OCI-M1 (cell line): ENCODE results near the gene SDHB.

Source experiments
- DNase-seq: peaks from one replicate; lab custom pipeline; 2025; lab: John Stamatoyannopoulos, UW

The SDHB gene

DNA sequence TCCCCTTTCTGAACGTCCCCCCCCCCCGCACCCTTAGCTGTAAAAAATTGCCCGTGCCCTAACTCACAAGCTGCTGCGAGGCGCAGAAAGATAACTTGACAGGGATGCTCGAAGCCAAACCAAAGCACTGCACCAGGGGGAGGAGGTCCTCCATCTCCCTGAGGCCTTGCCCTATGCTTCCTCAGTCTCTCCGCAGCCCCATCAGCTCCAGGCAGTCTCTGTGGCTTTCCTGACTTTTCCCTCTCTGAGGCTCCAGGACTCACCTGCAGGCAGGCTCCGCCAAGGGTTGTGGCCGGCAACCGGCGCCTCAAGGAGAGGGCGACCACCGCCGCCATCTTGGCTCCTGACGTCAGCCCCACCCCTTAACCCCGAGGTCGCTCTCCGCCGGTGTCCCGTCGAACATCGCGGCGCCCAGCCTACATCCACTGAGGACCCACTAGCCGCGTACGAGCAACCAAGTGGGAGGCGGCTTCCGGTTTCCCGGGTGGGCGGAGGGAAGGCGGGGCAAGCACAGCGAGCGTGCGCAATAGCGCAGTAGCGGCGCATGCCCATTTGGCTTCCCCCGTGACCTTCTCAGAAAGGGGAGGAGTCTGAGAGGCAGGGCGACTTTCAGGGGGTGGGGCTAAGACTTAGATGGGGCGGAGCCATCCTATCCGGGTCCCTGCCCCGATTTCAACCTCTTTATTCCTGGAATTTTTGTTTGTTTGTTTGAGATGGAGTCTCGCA is at the start of gene SDHB:
Gene SDHB (minus strand): TSS at position 348 of the 726 bp plus-strand sequence. CDS start 13 bp downstream, at position 335.
- DNase-seq = peak; percentile 99

DNA sequence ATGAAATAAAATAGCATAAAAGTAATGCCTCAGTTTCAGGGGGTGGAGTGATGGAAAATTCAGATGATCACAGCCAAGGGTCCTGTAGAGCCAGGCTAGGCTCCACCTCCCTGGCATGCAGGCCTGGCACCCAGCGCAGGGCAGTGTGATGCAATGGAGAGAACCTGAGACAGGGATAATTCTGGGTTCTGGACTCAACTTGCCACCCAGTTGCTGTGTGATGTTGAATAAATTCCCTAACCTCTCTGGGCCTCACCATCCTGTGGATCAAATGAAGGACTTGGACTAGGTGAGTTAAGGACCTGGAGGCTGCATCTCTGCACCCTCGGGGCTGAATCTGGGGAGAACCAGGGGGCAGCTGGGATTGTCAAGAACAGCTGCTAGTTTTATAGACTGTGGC is 48.4 kb upstream of the SDHB start:
- DNase-seq = no peak

DNA sequence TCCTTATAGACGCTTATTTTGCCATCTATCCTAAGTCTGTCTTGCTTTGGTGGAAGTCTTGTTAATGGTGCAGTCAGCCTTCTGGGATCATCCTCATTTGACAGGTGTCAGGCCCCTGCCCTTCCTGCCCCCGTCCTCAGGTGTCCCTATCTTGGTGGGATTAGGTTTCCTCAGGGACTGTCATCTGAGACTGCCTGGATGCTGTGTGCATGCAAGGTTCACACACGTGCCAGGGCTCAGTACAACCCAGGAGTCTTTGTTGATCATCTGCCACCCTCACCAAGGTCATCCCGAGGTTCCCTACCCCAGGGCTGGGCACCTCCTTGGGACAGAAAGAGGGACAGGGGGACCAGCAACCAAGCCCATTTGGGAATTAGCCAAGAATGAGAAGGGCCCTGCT is 47.4 kb upstream of the SDHB start:
- DNase-seq = no peak

DNA sequence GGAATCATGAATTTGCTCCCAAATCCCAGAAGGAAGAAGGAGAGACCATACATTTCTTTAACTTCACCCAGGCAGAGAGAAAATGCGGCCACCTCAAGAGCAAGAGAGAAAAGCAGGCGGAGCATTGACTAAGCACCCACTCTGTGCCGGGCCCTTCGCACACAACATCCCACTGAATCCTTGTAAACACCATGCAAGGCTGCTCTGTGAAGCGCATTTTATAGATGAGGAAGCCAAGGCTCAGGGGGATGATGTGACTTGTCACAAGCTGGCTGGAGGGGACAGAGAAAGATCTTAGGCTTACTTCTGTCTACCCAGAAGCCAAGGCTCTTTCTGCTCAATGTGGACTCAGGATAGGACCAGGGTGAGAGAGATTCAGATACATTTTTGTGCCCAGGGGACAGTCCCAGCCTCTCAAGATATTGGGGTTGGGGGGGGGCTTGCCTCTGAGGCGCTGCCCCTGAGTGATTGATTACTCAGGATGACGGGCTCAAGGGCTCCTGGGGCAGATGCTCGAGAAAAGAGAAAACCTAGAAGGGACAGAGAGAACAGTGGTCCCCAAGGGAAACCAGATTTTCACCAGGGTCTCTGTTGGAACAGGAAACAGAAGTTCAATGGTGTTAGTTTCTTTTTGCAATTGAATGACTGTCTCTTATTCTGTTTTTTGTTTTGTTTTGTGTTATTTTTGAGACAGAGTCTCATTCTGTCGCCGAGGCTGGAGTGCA is 45.9 kb upstream of the SDHB start:
- DNase-seq = no peak

DNA sequence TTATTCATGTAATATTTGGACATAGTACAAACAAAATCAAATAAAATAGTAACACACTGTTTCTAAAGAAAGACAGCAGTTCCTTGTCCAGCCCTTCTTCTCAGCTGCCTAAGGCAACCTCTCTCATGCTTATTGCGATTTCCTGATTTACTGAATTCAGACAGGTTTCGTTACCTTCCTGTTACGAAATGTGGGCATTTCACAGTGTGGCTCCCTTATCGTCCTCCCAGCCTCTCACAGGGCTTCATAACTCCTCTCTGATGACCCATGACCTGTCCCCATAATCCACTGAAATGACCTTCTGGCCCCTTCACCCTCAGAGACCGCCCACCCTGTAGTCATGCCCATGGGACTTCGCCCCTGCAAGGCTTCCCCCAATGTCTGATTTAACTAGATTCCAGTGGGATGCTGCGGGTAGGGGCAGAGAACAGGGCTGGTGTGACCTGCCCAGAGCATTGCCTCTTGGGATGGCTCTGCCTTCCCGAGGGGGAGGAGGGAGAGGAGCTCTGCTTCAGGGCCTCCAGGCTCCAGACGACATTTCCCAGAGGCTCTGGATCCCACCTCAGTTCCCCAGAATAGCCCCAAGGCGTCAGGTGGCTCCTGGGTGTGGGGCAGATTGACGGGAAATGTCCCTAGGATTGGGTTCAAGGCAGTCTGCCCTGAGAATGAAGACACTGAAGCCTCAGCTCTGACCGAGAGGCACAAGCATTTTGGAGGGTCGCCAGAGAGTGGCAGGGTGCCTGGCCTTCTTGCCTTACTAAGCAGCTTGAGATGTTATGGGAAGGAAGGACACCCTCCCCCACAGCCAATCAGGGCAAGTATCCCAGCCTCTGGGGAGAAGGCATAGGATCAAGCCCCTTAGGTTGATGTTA is 44.9 kb upstream of the SDHB start:
- DNase-seq = no peak

DNA sequence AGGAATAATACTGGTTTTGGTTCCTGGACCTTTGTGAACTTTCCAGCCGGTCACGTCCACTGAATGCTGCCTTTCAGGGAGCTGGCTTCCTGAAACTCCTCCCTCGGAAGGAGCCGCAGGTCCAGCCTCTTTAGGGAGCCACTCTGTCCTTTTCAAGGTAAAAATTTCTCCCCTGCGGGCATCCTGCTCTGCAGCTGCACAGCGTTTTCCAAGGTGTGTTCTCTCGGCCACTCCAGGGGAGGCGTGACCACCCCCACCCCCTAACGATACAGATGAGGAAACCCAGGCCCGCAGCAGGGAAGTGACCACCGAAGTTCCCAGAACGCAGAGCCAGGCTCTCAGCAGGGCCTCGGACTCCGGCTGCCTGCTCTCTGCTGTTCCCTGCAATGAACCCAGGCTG is 44.0 kb upstream of the SDHB start:
- DNase-seq = no peak

DNA sequence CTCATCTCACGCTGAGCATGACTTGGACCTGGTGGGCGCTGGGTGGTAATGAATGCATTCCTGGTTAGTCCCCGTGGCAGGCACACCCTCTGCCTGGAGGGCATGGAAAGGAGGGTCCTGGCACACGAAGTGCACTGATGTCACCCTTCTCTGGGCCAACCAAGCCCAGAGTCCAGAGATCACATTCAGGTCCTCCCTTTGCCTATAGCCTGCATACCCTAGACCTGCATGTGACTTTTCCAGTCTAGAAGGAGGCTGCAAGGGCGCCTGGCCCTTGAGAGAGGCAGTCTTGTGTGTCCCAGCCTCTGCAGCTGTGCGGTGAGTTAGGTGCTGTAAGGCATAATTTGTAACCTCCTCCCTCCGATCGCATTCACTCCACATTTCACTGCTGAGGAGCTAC is 43.3 kb upstream of the SDHB start:
- DNase-seq = no peak

DNA sequence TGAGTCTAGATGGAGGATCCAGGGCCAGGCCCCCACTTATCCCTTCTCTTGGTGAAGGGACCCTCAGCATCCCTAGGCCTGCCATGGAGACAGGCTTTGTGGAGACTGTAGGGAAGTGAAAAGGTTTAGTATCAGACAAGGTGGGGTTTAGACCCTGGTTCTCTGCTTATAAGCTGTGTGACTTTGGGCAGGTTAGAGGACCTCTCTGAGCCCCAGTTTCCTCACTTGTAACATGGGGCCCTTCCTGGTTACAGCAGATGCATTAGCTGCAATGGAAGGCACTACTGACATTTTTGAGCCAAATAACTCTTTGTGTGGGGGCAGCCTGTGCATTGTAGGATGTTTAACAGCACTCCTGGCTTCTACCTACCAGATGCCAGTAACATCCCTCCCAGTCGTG is 42.8 kb upstream of the SDHB start:
- DNase-seq = no peak

DNA sequence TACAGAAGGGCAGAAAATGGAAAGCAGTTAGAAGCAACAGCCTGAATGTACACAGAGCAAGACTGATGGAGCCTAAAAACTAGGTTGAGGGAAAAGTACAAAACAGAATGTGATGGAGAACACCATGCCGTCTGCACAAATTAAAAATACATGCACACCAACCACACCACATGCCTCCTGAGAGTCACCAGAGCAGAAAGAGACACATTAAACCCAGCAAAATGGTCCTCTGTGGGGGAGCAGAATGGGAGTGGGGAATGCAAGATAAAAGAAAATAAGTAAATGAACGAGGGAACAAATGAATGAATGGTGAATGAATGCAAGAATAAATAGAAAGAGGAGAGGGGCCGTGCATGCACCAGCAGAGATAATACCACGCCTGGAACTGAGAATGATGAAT is 41.3 kb upstream of the SDHB start:
- no peak for DNase-seq

DNA sequence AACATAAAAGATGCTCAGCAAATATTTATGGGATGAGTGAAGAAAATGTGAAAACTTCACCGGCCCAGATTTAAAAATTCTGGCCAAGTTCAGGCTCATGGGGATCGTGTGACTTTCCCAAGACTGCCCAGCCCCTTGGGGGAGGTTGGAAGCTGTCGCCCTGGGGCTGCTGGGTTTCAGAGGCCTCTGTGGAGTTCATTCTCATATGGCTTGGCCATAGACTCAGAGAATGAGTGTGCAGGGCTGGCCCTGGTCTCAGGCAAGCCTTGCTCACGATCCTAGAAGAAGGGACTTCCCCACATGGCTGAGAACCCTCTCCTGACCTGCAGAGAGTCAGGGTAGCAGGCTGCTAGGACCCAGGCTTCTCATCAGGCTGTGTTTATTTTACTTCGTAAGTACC is 40.8 kb upstream of the SDHB start:
- no peak for DNase-seq

DNA sequence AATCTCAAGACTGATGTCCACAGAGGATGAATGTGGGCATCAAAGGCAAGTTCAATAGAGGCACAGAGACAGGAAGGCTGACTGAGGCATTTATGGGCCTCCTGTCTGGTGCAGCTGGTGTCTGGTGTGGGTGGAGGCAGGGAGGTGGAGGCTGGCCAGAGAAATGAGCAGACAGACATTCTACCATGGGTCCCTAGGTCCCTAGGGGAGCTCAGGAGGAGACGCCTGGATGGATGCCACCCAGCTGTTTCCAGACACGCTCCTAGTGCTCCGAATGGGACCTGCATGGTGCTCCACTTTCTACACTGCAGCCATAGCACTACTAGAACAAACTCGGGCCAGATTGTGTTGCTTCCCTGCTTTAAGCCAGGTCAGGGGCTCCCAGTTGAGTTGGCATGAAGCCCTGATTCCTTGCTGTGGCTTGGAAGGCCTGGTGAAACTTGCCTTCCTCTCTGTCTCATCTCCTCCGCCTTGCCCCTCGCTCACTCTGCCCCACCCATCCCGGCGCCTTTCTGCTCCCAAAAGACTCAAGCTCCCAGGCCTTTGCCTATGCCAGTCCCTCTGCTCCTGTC is 40.1 kb upstream of the SDHB start:
- no peak for DNase-seq

DNA sequence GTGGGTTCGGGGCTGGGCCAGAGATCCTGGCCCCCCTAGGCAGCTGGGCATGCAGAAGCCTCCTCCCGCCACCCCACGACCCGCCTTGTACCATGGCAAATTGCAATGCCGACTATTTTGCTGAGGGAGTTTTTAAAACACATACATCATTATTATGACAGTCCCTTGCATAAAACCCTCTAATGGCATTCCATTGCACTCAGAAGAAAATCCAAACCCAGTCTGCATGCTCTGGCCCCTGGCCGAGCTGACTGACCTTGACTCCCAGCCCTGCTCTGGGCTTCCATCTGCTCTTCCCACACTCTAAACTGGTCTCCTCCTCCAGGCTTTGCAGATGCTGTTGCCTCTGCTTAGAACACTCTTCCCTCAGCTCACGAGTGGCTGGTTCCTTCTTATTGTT is 37.4 kb upstream of the SDHB start:
- DNase-seq = no peak

DNA sequence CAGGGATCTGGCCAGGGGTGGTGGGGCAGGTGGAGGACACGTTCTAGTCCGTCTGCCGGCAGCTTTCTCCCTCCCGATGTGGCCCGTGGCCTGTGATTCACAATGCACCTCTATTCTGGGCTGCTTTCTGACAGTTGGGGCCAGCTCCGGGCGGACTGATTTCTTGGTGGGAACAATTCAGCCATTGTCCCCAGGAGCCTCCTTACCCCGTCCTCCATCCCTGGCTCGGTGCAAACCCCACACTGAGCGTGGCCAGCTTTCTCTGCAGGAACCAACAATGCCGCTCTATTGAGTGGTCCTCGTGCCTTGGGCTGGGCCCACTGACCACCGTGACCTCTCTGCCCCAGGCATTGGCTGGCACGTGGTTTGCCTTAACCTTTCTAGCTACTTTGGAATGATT is 35.7 kb upstream of the SDHB start:
- DNase-seq = no peak

DNA sequence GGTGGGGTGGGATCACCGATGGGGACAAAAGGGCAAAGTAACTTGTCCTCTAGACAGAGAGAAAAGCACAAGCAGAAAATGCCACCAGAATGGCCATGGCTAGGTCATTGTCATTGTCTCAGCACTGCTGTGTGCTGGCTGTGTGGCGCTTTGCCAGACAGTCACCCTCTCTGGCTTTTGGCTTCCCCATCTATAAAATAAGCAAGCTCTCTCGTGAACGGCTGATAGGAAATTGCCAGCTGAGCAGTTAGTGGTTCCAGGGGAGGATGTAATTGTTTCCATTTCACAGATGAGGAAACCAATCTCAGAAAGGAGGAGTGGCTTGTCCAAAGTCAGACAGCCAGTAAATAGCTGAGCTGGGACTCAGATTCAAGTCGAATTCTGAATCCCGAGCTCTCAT is 32.9 kb upstream of the SDHB start:
- DNase-seq = no peak

DNA sequence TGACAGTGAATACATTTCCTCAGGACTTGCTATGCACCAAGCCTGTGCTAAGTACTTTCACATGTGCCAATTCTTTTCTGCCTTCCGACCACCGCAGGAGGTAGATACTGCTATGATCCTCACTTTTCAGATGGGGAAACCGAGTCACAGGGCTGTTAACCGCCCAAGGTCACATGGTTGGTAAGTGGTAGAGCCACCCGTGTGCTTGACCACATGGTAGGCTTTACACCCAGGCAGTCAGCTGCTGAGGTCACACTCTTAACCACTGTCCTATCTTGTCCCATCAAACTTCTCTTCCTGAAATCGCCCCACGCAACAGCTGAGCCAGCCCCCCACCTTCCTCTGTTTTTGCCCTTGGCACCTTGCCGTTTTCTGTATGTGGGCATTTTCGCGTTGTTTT is 31.0 kb upstream of the SDHB start:
- peak; percentile 46 for DNase-seq

DNA sequence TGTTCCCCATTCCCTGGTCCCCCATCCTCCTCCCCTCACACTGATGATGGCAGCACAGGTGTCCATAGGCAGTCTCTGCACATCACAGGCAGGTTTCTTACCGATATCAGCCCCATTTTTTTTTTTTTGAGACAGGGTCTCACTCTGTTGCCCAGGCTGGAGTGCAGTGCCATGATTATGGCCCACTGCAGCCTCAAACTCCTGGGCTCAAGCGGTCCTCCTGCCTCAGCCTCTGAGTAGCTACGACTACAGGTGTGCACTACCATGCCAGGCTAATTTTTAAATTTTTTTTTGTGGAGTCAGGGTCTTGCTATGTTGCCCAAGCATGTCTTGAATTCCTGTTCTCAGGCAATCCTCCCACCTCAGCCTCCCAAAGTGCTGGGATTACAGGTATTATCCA is 28.9 kb upstream of the SDHB start:
- no peak for DNase-seq

DNA sequence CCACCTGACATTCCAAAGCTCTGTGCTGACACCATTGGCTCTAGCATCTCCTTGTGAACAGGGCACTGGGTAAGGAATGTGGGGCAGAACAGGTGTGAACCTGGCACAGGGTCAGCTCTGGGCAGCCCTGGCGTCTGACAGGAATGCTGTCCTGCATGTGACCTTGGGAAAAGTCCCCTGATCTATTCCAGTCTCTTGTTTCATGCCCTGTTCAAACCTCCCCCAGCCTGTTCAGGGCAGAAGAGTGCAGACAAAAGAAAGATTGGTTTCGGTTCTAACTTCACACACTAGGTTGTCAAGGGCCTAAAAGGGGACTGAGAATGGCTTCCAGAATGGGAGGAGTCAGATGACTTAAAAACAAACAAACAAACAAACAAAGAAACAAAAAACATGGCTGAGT is 27.6 kb upstream of the SDHB start:
- DNase-seq = no peak

DNA sequence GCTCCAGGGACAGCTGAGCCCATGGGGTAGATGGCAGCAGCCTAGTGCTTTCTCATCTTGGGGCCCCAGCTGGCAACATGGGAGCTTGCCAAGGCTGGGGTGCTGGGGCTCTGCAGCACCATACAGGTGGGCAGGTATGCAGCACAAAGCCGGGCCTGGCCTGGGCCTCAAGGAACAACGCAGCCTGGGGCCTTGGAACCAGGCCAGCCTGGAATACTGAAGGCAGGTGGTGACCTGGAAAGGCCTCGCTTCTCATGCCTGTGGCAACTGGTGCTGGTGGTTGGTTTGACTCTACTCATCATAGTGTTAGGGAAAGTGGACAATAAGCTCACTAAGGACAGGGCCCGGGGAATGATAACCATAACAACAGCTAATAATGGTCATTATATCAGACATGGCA is 27.0 kb upstream of the SDHB start:
- DNase-seq = no peak

DNA sequence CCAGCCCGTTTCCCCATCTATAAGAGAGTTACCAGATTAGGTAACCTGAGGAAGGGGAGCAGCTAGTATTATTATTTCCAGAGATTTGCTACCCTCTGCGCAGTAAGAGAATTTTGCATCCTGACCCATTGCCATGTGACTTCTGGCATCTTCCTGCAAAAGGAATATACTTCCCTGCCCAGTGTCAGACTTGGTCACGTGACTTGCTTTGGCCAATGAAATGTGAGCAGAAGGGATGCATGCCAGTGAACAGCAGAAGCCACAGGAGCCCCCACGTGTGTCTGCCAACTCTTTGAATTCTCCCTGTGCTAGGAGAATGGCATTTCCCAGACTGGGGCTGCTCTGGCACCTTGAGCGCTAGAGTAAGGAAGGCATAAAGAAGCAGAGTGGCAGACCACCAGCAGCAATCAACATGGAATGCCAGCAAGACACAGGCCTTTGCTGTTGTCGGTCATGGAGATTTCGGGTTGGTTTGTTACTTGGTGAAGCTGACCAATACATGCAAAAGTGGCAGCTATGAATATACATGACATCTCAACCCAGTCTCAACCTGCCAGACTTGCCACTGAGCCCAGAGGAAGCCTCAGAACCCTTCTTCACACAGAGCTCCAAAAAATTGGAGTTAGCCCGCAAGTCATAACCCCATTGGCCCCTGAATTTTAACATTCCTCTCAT is 26.4 kb upstream of the SDHB start:
- DNase-seq = no peak

DNA sequence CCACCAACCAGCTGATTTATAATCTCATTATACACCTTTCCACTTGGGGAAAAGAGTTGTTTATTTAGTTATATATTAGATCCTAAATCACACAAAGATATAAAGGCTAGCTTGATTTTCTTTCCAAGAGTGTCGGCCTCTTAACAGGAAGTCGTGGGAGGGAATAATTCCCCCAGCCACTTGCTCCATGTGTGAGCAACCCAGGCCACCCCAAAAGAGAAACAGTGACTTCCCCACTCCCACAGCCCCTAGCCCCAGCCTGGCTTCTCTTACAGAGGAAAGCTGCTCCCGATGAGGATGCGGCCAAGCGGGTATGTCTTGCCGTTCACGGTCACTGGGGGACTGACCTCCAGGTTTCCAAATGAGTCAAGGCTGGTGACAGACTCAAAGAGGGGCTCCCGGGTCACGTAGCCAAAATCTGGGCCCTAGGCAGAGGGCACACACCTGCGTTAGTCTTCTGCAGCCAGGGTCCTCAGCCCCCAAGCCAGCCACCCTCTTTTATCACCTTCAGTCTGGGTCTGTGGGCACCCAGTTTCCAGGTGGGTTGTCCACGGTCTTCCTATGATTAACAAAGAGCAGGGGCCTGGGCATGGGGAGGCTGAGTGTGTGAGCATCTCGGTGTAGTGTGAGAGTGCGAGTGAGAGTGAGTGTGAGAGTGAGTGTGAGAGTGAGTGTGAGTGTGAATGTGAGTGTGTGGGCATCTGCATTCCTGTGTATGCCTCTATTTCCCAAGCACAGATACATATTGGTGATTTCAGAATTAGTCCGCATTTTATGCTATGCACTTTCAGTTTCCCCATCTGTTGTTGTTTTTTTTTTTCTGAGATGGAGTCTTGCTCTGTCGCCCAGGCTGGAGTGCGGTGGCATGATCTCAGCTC is 25.4 kb upstream of the SDHB start:
- DNase-seq = no peak
